ENCODE measurements around the gene PHTF2. TPM values are rescaled to one million over a fixed set of nuclear protein-coding genes. Genes with fewer than 3 reads are reported as not detected.

The PHTF2 gene
- total RNA-seq, 4 donors from 2014 or later, result 14.2 to 26.2 (median 17.2) TPM

GRCh38 chr7:77819021-77819420, 20.4 kb downstream of the PHTF2 start:
- intact Hi-C loops (cut with DNase I), result no loop called here
- Histone ChIP-seq H3K27ac (replicated peaks in 1 of 4) (no peak overlapping the region), H3K4me3 (no peak overlapping the region), H3K27me3 (no peaks in the 10 kb centered on the region), H3K9me3 (peaks cover 0 to 41% (median 25%) of the 10 kb centered on the region in 4 donors), H3K36me3 (peaks cover 0 to 17% (median 3%) of the 10 kb centered on the region in 4 donors), H3K4me1 (no peaks in the 10 kb centered on the region)
- DNase-seq (ENCODE audit: extremely low spot score), result no peak
- no peak for TF ChIP-seq POLR2A (IDR thresholded peaks at IDR 0.05; ENCODE audit: low read depth)
- no peak for TF ChIP-seq EP300 (IDR thresholded peaks at IDR 0.05)
- TF ChIP-seq, protein P1, sequence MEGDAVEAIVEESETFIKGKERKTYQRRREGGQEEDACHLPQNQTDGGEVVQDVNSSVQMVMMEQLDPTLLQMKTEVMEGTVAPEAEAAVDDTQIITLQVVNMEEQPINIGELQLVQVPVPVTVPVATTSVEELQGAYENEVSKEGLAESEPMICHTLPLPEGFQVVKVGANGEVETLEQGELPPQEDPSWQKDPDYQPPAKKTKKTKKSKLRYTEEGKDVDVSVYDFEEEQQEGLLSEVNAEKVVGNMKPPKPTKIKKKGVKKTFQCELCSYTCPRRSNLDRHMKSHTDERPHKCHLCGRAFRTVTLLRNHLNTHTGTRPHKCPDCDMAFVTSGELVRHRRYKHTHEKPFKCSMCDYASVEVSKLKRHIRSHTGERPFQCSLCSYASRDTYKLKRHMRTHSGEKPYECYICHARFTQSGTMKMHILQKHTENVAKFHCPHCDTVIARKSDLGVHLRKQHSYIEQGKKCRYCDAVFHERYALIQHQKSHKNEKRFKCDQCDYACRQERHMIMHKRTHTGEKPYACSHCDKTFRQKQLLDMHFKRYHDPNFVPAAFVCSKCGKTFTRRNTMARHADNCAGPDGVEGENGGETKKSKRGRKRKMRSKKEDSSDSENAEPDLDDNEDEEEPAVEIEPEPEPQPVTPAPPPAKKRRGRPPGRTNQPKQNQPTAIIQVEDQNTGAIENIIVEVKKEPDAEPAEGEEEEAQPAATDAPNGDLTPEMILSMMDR (IDR thresholded peaks at IDR 0.05), result no peak
- TF ChIP-seq POLR2AphosphoS5 (IDR thresholded peaks at IDR 0.05), result no peak

DNA sequence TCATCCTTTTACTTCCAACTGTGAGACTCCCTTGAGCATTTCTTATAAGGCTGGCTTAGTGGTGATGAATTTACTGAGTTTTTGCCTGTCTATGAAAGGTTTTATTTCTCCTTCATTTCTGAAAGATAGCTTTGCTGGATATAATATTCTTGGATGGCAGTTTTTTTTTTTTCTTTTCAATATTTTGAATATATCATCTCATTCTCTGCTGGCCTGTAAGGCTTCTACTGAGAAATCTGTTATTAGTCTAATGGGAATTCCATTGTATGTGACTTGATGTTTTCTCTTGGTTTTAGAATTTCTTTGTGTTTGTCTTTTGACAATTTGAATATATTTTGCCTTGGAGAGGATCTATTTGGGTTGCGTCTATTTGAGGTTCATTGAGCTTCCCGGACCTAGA, 22.4 kb downstream of the PHTF2 start:
- intact Hi-C loops (cut with DNase I), result no loop called here
- no peak overlapping the region for H3K27ac ChIP-seq (replicated peaks in 1 of 4)
- DNase-seq (ENCODE audit: extremely low spot score), result no peak
- peaks cover 0 to 17% (median 3%) of the 10 kb centered on the region in 4 donors for H3K36me3 ChIP-seq
- H3K4me3 ChIP-seq, result no peak overlapping the region
- TF ChIP-seq POLR2A (IDR thresholded peaks at IDR 0.05; ENCODE audit: low read depth) (no peak), EP300 (IDR thresholded peaks at IDR 0.05) (no peak), POLR2AphosphoS5 (IDR thresholded peaks at IDR 0.05) (no peak)
- TF ChIP-seq, protein P1 (IDR thresholded peaks at IDR 0.05), result no peak
- no peaks in the 10 kb centered on the region for H3K4me1 ChIP-seq
- no peaks in the 10 kb centered on the region for H3K27me3 ChIP-seq
- H3K9me3 ChIP-seq, result peaks cover 0 to 41% (median 25%) of the 10 kb centered on the region in 4 donors
- 100% methylated on average over 2 of the region's 2 CpGs for WGBS

- 80% methylated on average over 1 of the region's 1 CpG for WGBS
- DNase-seq (ENCODE audit: extremely low spot score), result no peak
- H3K27me3 ChIP-seq, result no peaks in the 10 kb centered on the region
- no peaks in the 10 kb centered on the region for H3K4me1 ChIP-seq
- H3K4me3 ChIP-seq, result no peak overlapping the region
- peaks cover 0 to 43% (median 29%) of the 10 kb centered on the region in 4 donors for H3K9me3 ChIP-seq
- no peak for TF ChIP-seq POLR2AphosphoS5 (IDR thresholded peaks at IDR 0.05)
- no peak for TF ChIP-seq EP300 (IDR thresholded peaks at IDR 0.05)
- TF ChIP-seq, protein P1 (IDR thresholded peaks at IDR 0.05), result no peak
- no peak for TF ChIP-seq POLR2A (IDR thresholded peaks at IDR 0.05; ENCODE audit: low read depth)
- H3K27ac ChIP-seq (replicated peaks in 1 of 4), result no peak overlapping the region
- peaks cover 0 to 12% (median 0%) of the 10 kb centered on the region in 4 donors for H3K36me3 ChIP-seq
- intact Hi-C loops (cut with DNase I), result no loop called here
Observed at GRCh38 chr7:77822269-77822668, 23.7 kb downstream of the PHTF2 start.

- no peak for DNase-seq (ENCODE audit: extremely low spot score)
- H3K4me3 ChIP-seq, result no peak overlapping the region
- no peaks in the 10 kb centered on the region for H3K4me1 ChIP-seq
- TF ChIP-seq EP300 (IDR thresholded peaks at IDR 0.05), result no peak
- TF ChIP-seq POLR2A (IDR thresholded peaks at IDR 0.05; ENCODE audit: low read depth), result no peak
- TF ChIP-seq, protein P1 (IDR thresholded peaks at IDR 0.05), result no peak
- no peak for TF ChIP-seq POLR2AphosphoS5 (IDR thresholded peaks at IDR 0.05)
- no peaks in the 10 kb centered on the region for H3K27me3 ChIP-seq
- H3K27ac ChIP-seq (replicated peaks in 1 of 4), result no peak overlapping the region
- intact Hi-C loops (cut with DNase I), result no loop called here
- peaks cover 0 to 7% (median 0%) of the 10 kb centered on the region in 4 donors for H3K36me3 ChIP-seq
- WGBS, result 88% methylated on average over 2 of the region's 2 CpGs
- H3K9me3 ChIP-seq, result peaks cover 0 to 40% (median 27%) of the 10 kb centered on the region in 4 donors
Observed at GRCh38 chr7:77823787-77824186, 25.2 kb downstream of the PHTF2 start.

- Histone ChIP-seq H3K27me3 (no peaks in the 10 kb centered on the region), H3K4me3 (no peak overlapping the region), H3K4me1 (no peaks in the 10 kb centered on the region), H3K27ac (replicated peaks in 1 of 4) (no peak overlapping the region), H3K9me3 (peaks cover 0 to 33% (median 24%) of the 10 kb centered on the region in 4 donors), H3K36me3 (peaks cover 0 to 7% (median 0%) of the 10 kb centered on the region in 4 donors)
- over 99% methylated on average over 5 of the region's 5 CpGs for WGBS
- TF ChIP-seq EP300 (IDR thresholded peaks at IDR 0.05) (no peak), POLR2A (IDR thresholded peaks at IDR 0.05; ENCODE audit: low read depth) (no peak)
- intact Hi-C loops (cut with DNase I), result no loop called here
- no peak for DNase-seq (ENCODE audit: extremely low spot score)
Observed at GRCh38 chr7:77824636-77825035, 26.1 kb downstream of the PHTF2 start.
